CD4-positive, alpha-beta T cell (primary cell): Measurements from ENCODE around the gene PDZRN4. TPM values are rescaled to one million over a fixed set of nuclear protein-coding genes. Genes with fewer than 3 reads are reported as not detected.

ENCODE experiments used
- ATAC-seq: fragments of 200-7000 bp; cut with Tn5 transposase; one replicate; pipeline ENCODE4 v1.10.0; 2022; ENCODE audit warnings: mild to moderate bottlenecking; ENCODE audit not compliant: poor library complexity
- CTCF ChIA-PET: fragments of 350-600 bp; sonication (Branson Sonifier 250); formaldehyde crosslinking; loops from one replicate; lab custom pipeline; 2021; ENCODE audit warnings: antibody characterized with exemption, inconsistent platforms; lab: Charles Lee
- POLR2A ChIA-PET: fragments of 350-600 bp; sonication (Branson Sonifier 250); formaldehyde crosslinking; loops from one replicate; lab custom pipeline; 2021; ENCODE audit warnings: antibody characterized with exemption, inconsistent platforms; lab: Charles Lee
- DNase-seq, 14 experiments: peaks; one replicate each; pipeline ENCODE4 v3.0.0-alpha.2; 2013 to 2020; ENCODE audit warnings: mixed read lengths in 2 of 14
- H3K27ac ChIP-seq, 2 donors: one replicate each; pipeline versions ENCODE4 v1.5.1 to v1.7.0; 2013; ENCODE audit warnings: low read length in 2 of 2, low read depth in 1 of 2, mild to moderate bottlenecking in 1 of 2
- H3K27me3 ChIP-seq, 2 experiments: 1 replicate in 1 of 2; 2 replicates in 1 of 2; pipeline versions ENCODE4 v1.6.1 to v1.7.0; 2013; ENCODE audit warnings: low read length in 2 of 2, control low read depth in 1 of 2, mild to moderate bottlenecking in 1 of 2, moderate library complexity in 1 of 2; ENCODE audit not compliant: insufficient read depth in 2 of 2, control insufficient read depth in 1 of 2
- H3K36me3 ChIP-seq: one replicate; pipeline ENCODE4 v1.6.1; 2013; ENCODE audit warnings: low read length, control low read depth; ENCODE audit not compliant: insufficient read depth
- H3K4me1 ChIP-seq: one replicate; pipeline ENCODE4 v1.6.1; 2013; ENCODE audit warnings: low read length, control low read depth; ENCODE audit not compliant: insufficient read depth
- H3K4me3 ChIP-seq: one replicate; pipeline ENCODE4 v1.5.1; 2013; ENCODE audit warnings: mild to moderate bottlenecking, low read length, moderate library complexity
- H3K9me3 ChIP-seq, 2 experiments: 1 replicate in 1 of 2; 2 replicates in 1 of 2; pipeline versions ENCODE4 v1.6.1 to v1.7.0; 2013; ENCODE audit warnings: low read length in 2 of 2, mild to moderate bottlenecking in 2 of 2, control low read depth in 1 of 2, moderate library complexity in 1 of 2; ENCODE audit not compliant: control insufficient read depth in 1 of 2, insufficient read depth in 1 of 2
- H3K27ac Mint-ChIP-seq: one replicate; pipeline ENCODE4 v1.8.0; 2020; ENCODE audit warnings: mixed read lengths
- H3K27me3 Mint-ChIP-seq: one replicate; pipeline ENCODE4 v1.8.0; 2021; ENCODE audit warnings: mixed read lengths
- H3K36me3 Mint-ChIP-seq: one replicate; pipeline ENCODE4 v1.8.0; 2021; ENCODE audit warnings: low read depth, mixed read lengths
- H3K4me1 Mint-ChIP-seq: one replicate; pipeline ENCODE4 v1.8.0; 2021; ENCODE audit warnings: low read depth, mixed read lengths
- H3K4me3 Mint-ChIP-seq: one replicate; pipeline ENCODE4 v1.8.0; 2020; ENCODE audit warnings: mild to moderate bottlenecking, mixed read lengths
- H3K9me3 Mint-ChIP-seq: one replicate; pipeline ENCODE4 v1.8.0; 2020; ENCODE audit warnings: mixed read lengths
- CTCF ChIP-seq: fragments of 200-600 bp; IDR thresholded peaks from one replicate; pipeline ENCODE4 v1.8.0; 2022; ENCODE audit warnings: antibody characterized with exemption, mild to moderate bottlenecking
- intact Hi-C, 2 experiments: fragments of 100-400 bp; cut with DNase I in 1 of 2; cut with micrococcal nuclease in 1 of 2; formaldehyde crosslinking; loops; one replicate each; pipeline versions ENCODE4 v1.15.1 to v1.9.0; 2023 to 2025; cut with DNase I, micrococcal nuclease
- total RNA-seq, 174 experiments: library from RNA in 2 of 174; stranded (reverse) in 2 of 174; gene quantifications; one replicate each; pipeline ENCODE4 v1.2.3 and lab custom pipeline; 2021 to 2026

The PDZRN4 gene
- total RNA-seq, 2 experiments from 2014 or later = not detected

DNA sequence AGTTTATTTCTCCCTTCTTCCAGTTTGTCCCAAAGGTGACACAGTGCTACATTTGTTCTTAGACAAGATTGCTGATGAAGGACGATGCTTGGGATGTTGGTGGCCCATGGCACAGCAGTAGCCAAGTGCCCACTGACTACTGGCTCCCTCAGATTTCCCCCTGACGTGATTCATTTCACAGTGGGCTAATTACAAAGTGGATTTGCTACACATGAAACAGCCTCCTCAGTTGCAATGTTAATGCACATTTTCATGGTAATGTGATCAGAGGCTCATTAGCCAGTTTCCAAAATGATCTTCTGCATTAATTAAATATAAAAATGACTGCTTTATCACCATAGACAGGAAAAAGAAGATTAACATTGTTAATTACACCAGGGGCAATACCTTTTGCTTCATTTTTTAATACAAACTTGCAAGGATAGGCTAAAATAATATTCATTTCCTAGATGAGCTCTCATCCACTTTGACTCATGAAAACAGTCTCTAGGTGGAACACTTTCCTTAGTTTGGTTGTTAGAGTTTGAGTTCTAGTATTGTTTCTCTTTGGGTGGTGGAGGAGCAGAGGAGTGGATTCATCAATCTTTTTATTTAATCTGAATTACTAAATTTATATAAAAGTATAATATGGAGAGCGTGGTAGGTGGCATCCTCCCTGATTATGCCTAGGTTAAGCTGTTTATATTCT lies 250.9 kb downstream of the PDZRN4 start:
- Mint-ChIP-seq H3K27ac (no peak overlapping the region), H3K9me3 (no peaks in the 10 kb centered on the region), H3K36me3 (no peaks in the 10 kb centered on the region), H3K27me3 (no peaks in the 10 kb centered on the region), H3K4me3 (no peak overlapping the region), H3K4me1 (no peaks in the 10 kb centered on the region)
- no peak for DNase-seq
- Histone ChIP-seq H3K27me3 (no peaks in the 10 kb centered on the region), H3K36me3 (no peaks in the 10 kb centered on the region), H3K4me3 (no peak overlapping the region), H3K4me1 (no peaks in the 10 kb centered on the region), H3K9me3 (no peaks in the 10 kb centered on the region), H3K27ac (no peak overlapping the region)
- ChIA-PET POLR2A (no interaction called here), CTCF (interaction anchor here (1.3 kb wide), 1 partner anchor 10 kb away, joined by 3 read pairs; no protein-coding TSS in a partner anchor)
- no peak for TF ChIP-seq CTCF
- no peak for ATAC-seq
- intact Hi-C loops = no loop called here

DNA sequence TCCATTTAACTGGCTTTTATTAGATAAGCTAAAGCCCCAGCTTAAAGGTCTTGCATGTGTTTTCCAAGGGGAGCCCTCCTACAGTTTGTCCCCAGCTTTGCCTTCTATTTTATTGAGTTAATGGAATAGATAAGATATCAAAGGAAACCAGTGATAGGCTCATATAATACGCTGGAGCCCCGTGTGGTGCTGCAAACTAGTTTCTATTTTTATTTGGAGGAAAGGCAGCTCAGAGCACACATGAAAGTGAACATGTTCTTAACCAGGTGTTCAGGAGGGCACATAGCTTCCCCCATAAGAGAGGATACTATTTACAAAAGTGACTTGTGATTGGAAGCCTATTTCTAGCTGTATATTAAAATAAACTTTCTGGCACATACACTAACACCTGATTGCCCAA lies 251.7 kb downstream of the PDZRN4 start:
- no peaks in the 10 kb centered on the region for H3K9me3 Mint-ChIP-seq
- H3K27me3 Mint-ChIP-seq = no peaks in the 10 kb centered on the region
- H3K27me3 ChIP-seq = no peaks in the 10 kb centered on the region
- H3K4me1 Mint-ChIP-seq = no peaks in the 10 kb centered on the region
- intact Hi-C loops = no loop called here
- TF ChIP-seq CTCF = no peak
- no peak overlapping the region for H3K4me3 ChIP-seq
- H3K27ac Mint-ChIP-seq = no peak overlapping the region
- POLR2A ChIA-PET = no interaction called here
- no peak for ATAC-seq
- no peak overlapping the region for H3K4me3 Mint-ChIP-seq
- DNase-seq = no peak
- H3K4me1 ChIP-seq = no peaks in the 10 kb centered on the region
- H3K36me3 Mint-ChIP-seq = no peaks in the 10 kb centered on the region
- CTCF ChIA-PET = interaction anchor here (1.3 kb wide), 1 partner anchor 9 kb away, joined by 3 read pairs; no protein-coding TSS in a partner anchor
- H3K36me3 ChIP-seq = no peaks in the 10 kb centered on the region
- no peak overlapping the region for H3K27ac ChIP-seq
- no peaks in the 10 kb centered on the region for H3K9me3 ChIP-seq

GRCh38 chr12:41441180-41441579 lies 253.1 kb downstream of the PDZRN4 start:
- POLR2A ChIA-PET = no interaction called here
- no peak overlapping the region for H3K27ac Mint-ChIP-seq
- H3K9me3 Mint-ChIP-seq = no peaks in the 10 kb centered on the region
- H3K4me1 Mint-ChIP-seq = no peaks in the 10 kb centered on the region
- no peaks in the 10 kb centered on the region for H3K9me3 ChIP-seq
- no peak for TF ChIP-seq CTCF
- H3K4me3 ChIP-seq = no peak overlapping the region
- H3K4me3 Mint-ChIP-seq = no peak overlapping the region
- H3K4me1 ChIP-seq = no peaks in the 10 kb centered on the region
- CTCF ChIA-PET = no interaction called here
- intact Hi-C loops = no loop called here
- H3K27me3 Mint-ChIP-seq = no peaks in the 10 kb centered on the region
- no peaks in the 10 kb centered on the region for H3K27me3 ChIP-seq
- ATAC-seq (no peak), DNase-seq (no peak)
- H3K36me3 ChIP-seq = no peaks in the 10 kb centered on the region
- H3K36me3 Mint-ChIP-seq = no peaks in the 10 kb centered on the region
- no peak overlapping the region for H3K27ac ChIP-seq
